HG02571 (cell line): ENCODE results near the gene RPL14.

Source experiments
- ATAC-seq: cut with Tn5 transposase; IDR thresholded peaks from one replicate; pipeline ENCODE4 v1.9.1; 2021; ENCODE audit warnings: mild to moderate bottlenecking, moderate library complexity; ENCODE audit not compliant: unreplicated experiment

The RPL14 gene

GRCh38 chr3:40518067-40518466 lies 60.9 kb downstream of the RPL14 start:
- no peak for ATAC-seq
